Progenitor cell of endocrine pancreas (in vitro differentiated cells): ENCODE data around the gene TRIM65. TPM values are rescaled to one million over a fixed set of nuclear protein-coding genes. Genes with fewer than 3 reads are reported as not detected.

Experiments
- DNase-seq: peaks from one replicate; pipeline ENCODE4 v3.0.0; 2021; ENCODE audit warnings: low spot score; ENCODE audit not compliant: unreplicated experiment
- H3K27ac Mint-ChIP-seq: 2 replicates; pipeline ENCODE4 v1.8.0; 2021; ENCODE audit warnings: mild to moderate bottlenecking, moderate library complexity, mixed read lengths
- H3K27me3 Mint-ChIP-seq: 2 replicates; pipeline ENCODE4 v1.8.0; 2021; ENCODE audit warnings: mixed read lengths
- H3K36me3 Mint-ChIP-seq: 2 replicates; pipeline ENCODE4 v1.8.0; 2022; ENCODE audit warnings: mixed read lengths; ENCODE audit not compliant: insufficient read depth
- H3K4me1 Mint-ChIP-seq: 2 replicates; pipeline ENCODE4 v1.8.0; 2021; ENCODE audit warnings: low read depth, mixed read lengths
- H3K4me3 Mint-ChIP-seq: 2 replicates; pipeline ENCODE4 v1.8.0; 2021; ENCODE audit warnings: low read depth, mild to moderate bottlenecking, moderate library complexity, mixed read lengths
- H3K9me3 Mint-ChIP-seq: 2 replicates; pipeline ENCODE4 v1.8.0; 2021; ENCODE audit warnings: low read depth, mixed read lengths
- total RNA-seq: library from RNA; stranded (reverse); gene quantifications from 2 replicates; pipeline ENCODE4 v1.2.1, GENCODE V29; 2021
- TF ChIP-seq, protein P1 (sequence below): fragments of 200-600 bp; sonication (generic); IDR thresholded peaks from one replicate; pipeline ENCODE4 v1.5.0; 2021; ENCODE audit warnings: antibody characterized with exemption, mild to moderate bottlenecking; ENCODE audit not compliant: unreplicated experiment

The TRIM65 gene
- total RNA-seq, 1 donor from 2014 or later: 17.1 TPM

DNA sequence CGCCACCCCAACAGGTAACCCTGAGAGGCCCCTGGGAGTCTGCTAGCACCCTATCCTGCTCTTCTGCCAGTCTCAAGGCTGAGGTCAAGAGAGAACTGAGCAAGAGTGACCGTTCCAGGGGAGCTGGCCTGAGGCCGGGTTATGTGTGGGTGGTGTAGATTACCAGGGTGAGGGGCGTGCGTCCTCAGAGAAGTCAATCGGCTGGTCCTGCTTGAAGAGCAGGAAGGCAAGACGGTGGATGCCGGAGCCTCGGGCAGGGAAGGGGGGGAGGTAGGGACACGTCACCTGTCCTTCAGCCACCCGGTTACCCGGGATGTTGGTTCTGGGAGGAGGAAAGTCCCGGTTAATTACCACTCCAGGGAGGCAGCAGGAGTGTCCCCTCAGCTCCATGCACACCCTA, 2.6 kb upstream of the TRIM65 start:
- peaks cover 2% of the 10 kb centered on the region for H3K36me3 Mint-ChIP-seq
- peaks cover 9% of the 10 kb centered on the region for H3K27me3 Mint-ChIP-seq
- H3K9me3 Mint-ChIP-seq: no peaks in the 10 kb centered on the region
- H3K4me3 Mint-ChIP-seq: no peak overlapping the region
- H3K27ac Mint-ChIP-seq: no peak overlapping the region
- TF ChIP-seq, protein P1, sequence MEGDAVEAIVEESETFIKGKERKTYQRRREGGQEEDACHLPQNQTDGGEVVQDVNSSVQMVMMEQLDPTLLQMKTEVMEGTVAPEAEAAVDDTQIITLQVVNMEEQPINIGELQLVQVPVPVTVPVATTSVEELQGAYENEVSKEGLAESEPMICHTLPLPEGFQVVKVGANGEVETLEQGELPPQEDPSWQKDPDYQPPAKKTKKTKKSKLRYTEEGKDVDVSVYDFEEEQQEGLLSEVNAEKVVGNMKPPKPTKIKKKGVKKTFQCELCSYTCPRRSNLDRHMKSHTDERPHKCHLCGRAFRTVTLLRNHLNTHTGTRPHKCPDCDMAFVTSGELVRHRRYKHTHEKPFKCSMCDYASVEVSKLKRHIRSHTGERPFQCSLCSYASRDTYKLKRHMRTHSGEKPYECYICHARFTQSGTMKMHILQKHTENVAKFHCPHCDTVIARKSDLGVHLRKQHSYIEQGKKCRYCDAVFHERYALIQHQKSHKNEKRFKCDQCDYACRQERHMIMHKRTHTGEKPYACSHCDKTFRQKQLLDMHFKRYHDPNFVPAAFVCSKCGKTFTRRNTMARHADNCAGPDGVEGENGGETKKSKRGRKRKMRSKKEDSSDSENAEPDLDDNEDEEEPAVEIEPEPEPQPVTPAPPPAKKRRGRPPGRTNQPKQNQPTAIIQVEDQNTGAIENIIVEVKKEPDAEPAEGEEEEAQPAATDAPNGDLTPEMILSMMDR: no peak
- H3K4me1 Mint-ChIP-seq: peaks cover 10% of the 10 kb centered on the region
- no peak for DNase-seq

DNA sequence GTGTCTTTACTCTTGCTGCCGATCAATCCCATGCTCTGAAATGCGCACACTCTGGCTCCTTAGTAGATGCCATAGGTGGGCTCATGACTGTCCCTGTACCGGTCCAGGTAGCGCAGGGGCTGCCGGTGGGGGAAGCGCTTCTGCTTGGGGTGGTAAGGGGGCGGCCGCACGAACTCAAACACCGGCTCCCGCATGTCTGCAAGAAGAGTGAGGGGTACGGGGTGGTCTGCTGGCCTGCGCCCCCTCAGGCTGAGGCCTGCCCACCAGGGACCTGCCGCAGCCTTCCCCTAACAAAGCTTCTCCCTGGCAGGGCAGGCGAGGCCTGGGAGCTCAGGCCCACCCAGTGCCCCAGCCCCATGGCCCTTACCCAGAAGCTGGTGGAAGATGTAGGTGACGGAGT, 2.0 kb upstream of the TRIM65 start:
- peaks cover 8% of the 10 kb centered on the region for H3K4me1 Mint-ChIP-seq
- peaks cover 2% of the 10 kb centered on the region for H3K36me3 Mint-ChIP-seq
- H3K27ac Mint-ChIP-seq: no peak overlapping the region
- no peak for DNase-seq
- no peaks in the 10 kb centered on the region for H3K9me3 Mint-ChIP-seq
- peaks cover 10% of the 10 kb centered on the region for H3K27me3 Mint-ChIP-seq
- no peak overlapping the region for H3K4me3 Mint-ChIP-seq
- TF ChIP-seq, protein P1: no peak

DNA sequence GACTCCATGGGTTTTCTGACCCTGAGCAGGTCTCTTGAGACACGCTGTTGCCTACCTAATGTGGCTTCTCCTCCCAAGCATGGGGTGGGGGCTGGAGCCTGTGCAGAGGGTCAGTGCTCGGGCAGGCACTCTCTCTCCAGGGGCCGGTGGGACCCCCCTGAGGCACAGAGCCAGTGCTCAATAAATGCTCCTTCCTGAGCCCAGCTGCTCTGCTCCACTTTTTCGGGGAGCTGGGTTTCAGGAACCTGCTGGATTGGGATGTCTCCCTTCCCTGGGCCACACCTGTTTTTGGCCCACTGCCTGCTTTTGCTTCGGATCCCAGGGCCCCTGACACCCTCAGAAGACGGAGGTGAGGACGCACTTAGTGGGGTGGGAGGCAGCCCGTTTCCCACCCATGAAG, 1.3 kb upstream of the TRIM65 start:
- Mint-ChIP-seq H3K4me3 (peak overlapping the region; percentile 60), H3K4me1 (peaks cover 8% of the 10 kb centered on the region), H3K9me3 (no peaks in the 10 kb centered on the region), H3K27ac (peak overlapping the region; percentile 41), H3K27me3 (peaks cover 11% of the 10 kb centered on the region), H3K36me3 (peaks cover 2% of the 10 kb centered on the region)
- TF ChIP-seq, protein P1: no peak
- no peak for DNase-seq

DNA sequence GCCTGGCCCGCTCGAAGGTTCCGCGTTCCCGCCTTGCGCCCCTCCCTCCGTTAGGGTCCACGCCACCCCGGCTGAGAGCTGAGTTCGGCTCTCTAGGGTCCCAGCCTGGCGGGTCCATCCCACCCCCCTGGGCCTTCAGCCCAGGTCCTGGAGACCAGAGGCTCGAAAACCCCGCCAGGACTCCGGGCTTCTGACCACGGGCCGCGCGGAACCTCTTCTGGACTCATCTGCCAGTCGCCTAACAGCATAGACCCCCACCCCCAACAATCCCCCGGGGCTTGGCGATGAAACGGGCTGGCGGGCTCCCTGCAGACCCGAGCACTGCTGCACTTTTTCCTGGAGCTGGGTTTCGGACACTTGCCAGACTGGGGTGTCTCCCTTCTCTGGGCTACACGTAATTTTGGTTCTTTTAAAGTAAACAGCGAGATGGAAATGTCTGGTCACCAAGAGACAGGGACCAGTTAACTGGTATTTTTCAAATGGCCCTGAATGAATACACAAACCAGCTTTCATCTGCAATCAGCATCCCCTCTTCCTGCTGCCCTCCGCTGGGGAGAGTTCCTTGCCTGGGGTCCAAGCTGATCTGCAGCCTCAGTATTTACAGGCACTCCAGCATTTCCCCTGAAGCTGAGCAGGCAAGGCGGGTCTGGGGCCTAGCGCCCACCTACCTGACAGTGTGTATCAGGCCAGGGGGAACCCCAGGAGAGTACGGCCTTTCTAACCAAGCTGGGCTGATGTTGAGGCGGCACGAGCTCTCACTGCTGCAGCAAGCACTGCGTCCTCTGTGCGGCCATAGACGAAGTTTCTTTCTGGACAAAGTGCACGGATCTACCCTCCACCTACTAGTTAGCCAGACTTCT, 639 bp upstream of the TRIM65 start:
- Mint-ChIP-seq H3K36me3 (peaks cover 2% of the 10 kb centered on the region), H3K4me1 (peaks cover 8% of the 10 kb centered on the region), H3K27me3 (peaks cover 11% of the 10 kb centered on the region), H3K9me3 (no peaks in the 10 kb centered on the region), H3K4me3 (peak overlapping the region; percentile 60), H3K27ac (peak overlapping the region; percentile 41)
- TF ChIP-seq, protein P1: no peak
- no peak for DNase-seq

DNA sequence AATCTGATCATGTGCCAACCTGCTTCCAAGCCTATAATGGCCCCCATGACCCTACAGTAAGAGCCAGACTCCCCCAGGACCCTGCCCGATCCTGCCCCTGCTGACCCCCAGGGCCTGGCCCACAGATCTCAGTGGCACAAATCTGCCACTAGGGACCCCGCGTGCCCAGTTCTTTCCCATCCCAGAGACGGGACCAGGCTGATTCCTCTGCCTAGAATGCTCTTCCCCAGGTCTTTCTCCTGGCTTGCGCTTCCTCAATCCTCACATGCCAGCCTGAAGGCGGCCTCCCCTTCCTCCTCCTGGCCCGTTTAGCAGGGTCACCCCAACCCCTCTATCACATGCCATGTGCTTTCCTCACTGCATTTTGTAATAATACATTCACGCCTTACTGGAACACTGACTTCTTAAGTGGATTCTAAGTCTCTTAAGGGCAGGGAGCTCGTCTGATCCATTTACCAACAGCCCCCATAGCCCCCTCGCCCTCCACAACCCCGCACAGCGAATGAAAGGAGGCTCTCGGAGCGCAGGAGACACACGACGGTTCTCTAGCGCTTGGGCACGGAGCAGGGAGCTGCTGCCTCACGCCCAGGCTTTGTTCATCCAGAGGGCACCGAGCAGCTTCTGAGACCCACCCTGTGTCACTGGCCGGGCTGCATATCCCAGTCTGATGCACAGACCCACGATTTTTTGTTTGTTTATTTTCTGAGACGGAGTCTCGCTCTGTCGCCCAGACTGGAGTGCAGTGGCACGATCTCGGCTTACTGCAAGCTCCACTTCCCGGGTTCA, 1.2 kb downstream of the TRIM65 start:
- peak overlapping the region; percentile 73 for H3K4me3 Mint-ChIP-seq

More for the DNA sequence above, 1.2 kb downstream of the TRIM65 start:
- TF ChIP-seq, protein P1: peak; percentile 42
- no peak for DNase-seq
- H3K4me1 Mint-ChIP-seq: peaks cover 8% of the 10 kb centered on the region
- no peaks in the 10 kb centered on the region for H3K9me3 Mint-ChIP-seq
- H3K36me3 Mint-ChIP-seq: no peaks in the 10 kb centered on the region
- H3K27me3 Mint-ChIP-seq: peaks cover 11% of the 10 kb centered on the region
- H3K27ac Mint-ChIP-seq: peak overlapping the region; percentile 67
